B cell (primary cell): Measurements from ENCODE around the gene MPPE1. TPM values are rescaled to one million over a fixed set of nuclear protein-coding genes. Genes with fewer than 3 reads are reported as not detected.
"Not testable (repeated sequence)": the region's sequence is repeated elsewhere in the genome, so short reads cannot be mapped to it uniquely, and the experiment has no call there.

Experiments used
- ATAC-seq: fragments of 200-7000 bp; cut with Tn5 transposase; one replicate; pipeline ENCODE4 v1.10.0; 2021; ENCODE audit warnings: low read depth, mild to moderate bottlenecking, moderate number of reproducible peaks, moderate library complexity
- CTCF ChIA-PET: fragments of 350-600 bp; sonication (Branson Sonifier 250); formaldehyde crosslinking; loops from one replicate; lab custom pipeline; 2021; ENCODE audit warnings: antibody characterized with exemption, inconsistent platforms; lab: Charles Lee
- POLR2A ChIA-PET: fragments of 350-600 bp; sonication (Branson Sonifier 250); formaldehyde crosslinking; loops from one replicate; lab custom pipeline; 2021; ENCODE audit warnings: antibody characterized with exemption; lab: Charles Lee
- DNase-seq: peaks from one replicate; pipeline ENCODE4 v3.0.0; 2013
- H2AFZ ChIP-seq: 2 replicates; pipeline ENCODE4 v1.6.1; 2012; ENCODE audit warnings: mild to moderate bottlenecking, low read depth, low read length; ENCODE audit not compliant: insufficient read depth, poor library complexity, severe bottlenecking
- H3K27ac ChIP-seq, 2 donors: 1 replicate in 1 of 2; 2 replicates in 1 of 2; pipeline ENCODE4 v1.5.1; 2012 to 2013; ENCODE audit warnings: low read length in 2 of 2, mild to moderate bottlenecking in 2 of 2, moderate library complexity in 1 of 2
- H3K27me3 ChIP-seq, 4 experiments: fragments of 200-600 bp in 1 of 4; sonication (generic) in 1 of 4; replicated peaks in 1 of 4; 1 replicate in 2 of 4; 2 replicates in 2 of 4; pipeline versions ENCODE4 v1.6.1 to v1.7.0; 2013 to 2016; ENCODE audit warnings: low read length in 3 of 4, mild to moderate bottlenecking in 2 of 4, mixed read lengths in 1 of 4, moderate library complexity in 1 of 4; ENCODE audit not compliant: insufficient read depth in 4 of 4, control insufficient read depth in 3 of 4; ENCODE audit errors: control extremely low read depth in 1 of 4
- H3K36me3 ChIP-seq, 2 experiments: replicated peaks in 1 of 2; 1 replicate in 1 of 2; 2 replicates in 1 of 2; pipeline versions ENCODE4 v1.6.1 to v1.7.1; 2013; ENCODE audit warnings: low read length in 1 of 2; ENCODE audit not compliant: insufficient read depth in 2 of 2, control insufficient read depth in 1 of 2; ENCODE audit errors: control extremely low read depth in 1 of 2, extremely low read depth in 1 of 2
- H3K4me1 ChIP-seq, 2 donors: fragments of 200-600 bp in 1 of 2; sonication (generic) in 1 of 2; 1 replicate in 1 of 2; 2 replicates in 1 of 2; pipeline versions ENCODE4 v1.5.1 to v1.6.1; 2013 to 2017; ENCODE audit warnings: low read length in 2 of 2; ENCODE audit not compliant: control insufficient read depth in 2 of 2, insufficient read depth in 2 of 2
- H3K4me2 ChIP-seq: replicated peaks from 2 replicates; pipeline ENCODE3; 2012; ENCODE audit warnings: mild to moderate bottlenecking, low read depth, low read length; ENCODE audit not compliant: poor library complexity, severe bottlenecking
- H3K4me3 ChIP-seq, 5 experiments: fragments of 200-600 bp in 1 of 5; sonication (generic) in 1 of 5; 1 replicate in 3 of 5; 2 replicates in 2 of 5; pipeline versions ENCODE4 v1.5.1 to v1.7.0; 2011 to 2016; ENCODE audit warnings: low read length in 4 of 5, mild to moderate bottlenecking in 4 of 5, low read depth in 2 of 5, control low read depth in 1 of 5, moderate library complexity in 1 of 5; ENCODE audit not compliant: insufficient read depth in 1 of 5; ENCODE audit errors: control extremely low read depth in 1 of 5, extremely low read depth in 1 of 5
- H3K79me2 ChIP-seq: fragments of 200-600 bp; sonication (generic); one replicate; pipeline ENCODE4 v1.6.0; 2016; ENCODE audit warnings: low read length; ENCODE audit not compliant: control insufficient read depth, insufficient read depth
- H3K9ac ChIP-seq: fragments of 200-600 bp; sonication (generic); 2 replicates; pipeline ENCODE4 v1.6.1; 2017; ENCODE audit warnings: mild to moderate bottlenecking, low read length, moderate library complexity
- H3K9me3 ChIP-seq, 3 donors: one replicate each; pipeline versions ENCODE4 v1.6.1 to v1.7.1; 2013; ENCODE audit warnings: low read length in 2 of 3; ENCODE audit not compliant: control insufficient read depth in 2 of 3, insufficient read depth in 1 of 3; ENCODE audit errors: control extremely low read depth in 1 of 3
- H4K20me1 ChIP-seq: 2 replicates; pipeline ENCODE4 v1.6.0; 2012; ENCODE audit warnings: mild to moderate bottlenecking, low read length; ENCODE audit not compliant: insufficient read depth, control insufficient read depth, poor library complexity, severe bottlenecking
- H3K27ac Mint-ChIP-seq: one replicate; pipeline ENCODE4 v1.8.0; 2021; ENCODE audit warnings: mixed read lengths
- H3K27me3 Mint-ChIP-seq: one replicate; pipeline ENCODE4 v1.8.0; 2021; ENCODE audit warnings: mixed read lengths
- H3K4me1 Mint-ChIP-seq: one replicate; pipeline ENCODE4 v1.8.0; 2021; ENCODE audit warnings: mixed read lengths
- H3K4me3 Mint-ChIP-seq: one replicate; pipeline ENCODE4 v1.8.0; 2021; ENCODE audit warnings: mixed read lengths
- H3K9me3 Mint-ChIP-seq: one replicate; pipeline ENCODE4 v1.8.0; 2022; ENCODE audit warnings: mixed read lengths; ENCODE audit not compliant: insufficient read depth
- CTCF ChIP-seq: fragments of 200-600 bp; IDR thresholded peaks from one replicate; pipeline ENCODE4 v1.8.0; 2022; ENCODE audit warnings: antibody characterized with exemption, mild to moderate bottlenecking
- EZH2 ChIP-seq: IDR thresholded peaks from 2 replicates; pipeline ENCODE4 v1.6.1; 2012; ENCODE audit warnings: borderline replicate concordance, low read depth, mild to moderate bottlenecking, moderate library complexity, low read length; ENCODE audit not compliant: insufficient read depth, poor library complexity, severe bottlenecking
- WGBS: methylation state at CpG from one replicate; pipeline ENCODE4 v1.1.5; 2013; ENCODE audit warnings: missing lambda C conversion rate; ENCODE audit not compliant: insufficient coverage; 5-methylcytosine and 5-hydroxymethylcytosine counted together
- intact Hi-C: fragments of 100-400 bp; cut with micrococcal nuclease; formaldehyde crosslinking; loops from one replicate; pipeline ENCODE4 v1.10.0; 2022
- polyA plus RNA-seq: library from polyadenylated mRNA; depleted of rRNA; stranded (reverse); fragments of >200 nt; gene quantifications from 2 replicates; pipeline ENCODE4 v1.2.3, GENCODE V29; 2012
- total RNA-seq, 2 donors: library from RNA; stranded (reverse); fragments of 120-200 nt in 1 of 2; gene quantifications; 1 replicate in 1 of 2; 2 replicates in 1 of 2; pipeline versions ENCODE4 v1.2.3 to v1.2.4, GENCODE V29; 2013 to 2022

The MPPE1 gene
- total and polyA plus RNA-seq, 2 donors (not counting 1 experiment from before 2014, with no cell fraction given) = 51.1 to 57.5 TPM

GRCh38 chr18:11923450-11923849 lies 15.3 kb upstream of the MPPE1 start:
- Histone ChIP-seq H3K9me3 (no peaks in the 10 kb centered on the region), H3K36me3 (no peaks in the 10 kb centered on the region), H3K27ac (no peak overlapping the region), H3K4me3 (no peak overlapping the region), H4K20me1 (no peaks in the 10 kb centered on the region), H3K79me2 (no peaks in the 10 kb centered on the region), H3K4me2 (no peak overlapping the region), H3K9ac (no peak overlapping the region), H3K27me3 (no peaks in the 10 kb centered on the region), H2AFZ (no peak overlapping the region), H3K4me1 (no peaks in the 10 kb centered on the region)
- Mint-ChIP-seq H3K27me3 (no peaks in the 10 kb centered on the region), H3K4me1 (peaks cover 2% of the 10 kb centered on the region), H3K4me3 (no peak overlapping the region), H3K27ac (no peak overlapping the region), H3K9me3 (no peaks in the 10 kb centered on the region)
- DNase-seq (no peak), ATAC-seq (no peak)
- WGBS = no CpG with 5 or more reads among the region's 3 CpGs
- intact Hi-C loops = no loop called here
- ChIA-PET POLR2A (no interaction called here), CTCF (interaction anchor here (1.2 to 2.1 kb wide), 3 partner anchors 15 to 73 kb away, joined by 4 to 17 read pairs (median 8); no protein-coding TSS in a partner anchor)
- TF ChIP-seq EZH2 = no peak
- TF ChIP-seq CTCF = no peak

GRCh38 chr18:11919522-11919921 lies 11.4 kb upstream of the MPPE1 start:
- intact Hi-C loops, H3K27ac Mint-ChIP-seq, H3K9me3 Mint-ChIP-seq, H4K20me1 ChIP-seq, H3K4me3 Mint-ChIP-seq, ATAC-seq, H3K4me1 Mint-ChIP-seq, H3K4me1 ChIP-seq, H3K9me3 ChIP-seq, H3K27me3 ChIP-seq, POLR2A ChIA-PET, H3K27ac ChIP-seq, H3K4me2 ChIP-seq, H2AFZ ChIP-seq, H3K4me3 ChIP-seq, H3K79me2 ChIP-seq, H3K27me3 Mint-ChIP-seq, H3K36me3 ChIP-seq, CTCF ChIA-PET, DNase-seq, H3K9ac ChIP-seq: not testable (repeated sequence)
- WGBS = 95% methylated on average over 3 of the region's 5 CpGs

- H3K27me3 ChIP-seq, H3K4me3 ChIP-seq, H3K9me3 Mint-ChIP-seq, ATAC-seq, H2AFZ ChIP-seq, H3K27ac Mint-ChIP-seq, H3K27me3 Mint-ChIP-seq, DNase-seq, intact Hi-C loops, H3K4me1 Mint-ChIP-seq, H3K4me1 ChIP-seq, POLR2A ChIA-PET, H3K4me2 ChIP-seq, H4K20me1 ChIP-seq, H3K36me3 ChIP-seq, H3K79me2 ChIP-seq, H3K27ac ChIP-seq, H3K4me3 Mint-ChIP-seq, CTCF ChIA-PET, H3K9ac ChIP-seq, H3K9me3 ChIP-seq: not testable (repeated sequence)
- 0% methylated on average over 1 of the region's 4 CpGs for WGBS
These were observed 8.8 kb upstream of the MPPE1 start for GRCh38 chr18:11916880-11917279.
